NT2/D1 (cell line): ENCODE data around the gene SDK2.

Experiments
- DNase-seq: peaks from one replicate; pipeline ENCODE4 v3.0.0-alpha.2; 2011; ENCODE audit warnings: low read depth, low spot score
- H3K27me3 ChIP-seq: 2 replicates; pipeline ENCODE4 v1.6.0; 2011; ENCODE audit warnings: mild to moderate bottlenecking; ENCODE audit not compliant: insufficient read length, insufficient read depth
- H3K36me3 ChIP-seq: 2 replicates; pipeline ENCODE4 v1.6.1; 2011; ENCODE audit warnings: mild to moderate bottlenecking, low read length, mixed read lengths; ENCODE audit not compliant: insufficient read depth, insufficient read length
- H3K4me1 ChIP-seq: 2 replicates; pipeline ENCODE4 v1.5.1; 2011; ENCODE audit not compliant: insufficient read depth, insufficient read length
- H3K4me3 ChIP-seq: 2 replicates; pipeline ENCODE4 v1.5.1; 2011; ENCODE audit warnings: low read depth; ENCODE audit not compliant: insufficient read length
- H3K9ac ChIP-seq: 2 replicates; pipeline ENCODE4 v1.6.0; 2011; ENCODE audit warnings: low read depth; ENCODE audit not compliant: insufficient read length
- H3K9me3 ChIP-seq: 2 replicates; pipeline ENCODE4 v1.5.1; 2011; ENCODE audit warnings: mild to moderate bottlenecking, low read length; ENCODE audit not compliant: insufficient read depth
- SUZ12 ChIP-seq: IDR thresholded peaks from 2 replicates; pipeline ENCODE4 v1.6.1; 2011; ENCODE audit not compliant: insufficient read length, insufficient read depth; ENCODE audit errors: extremely low read depth
- YY1 ChIP-seq: IDR thresholded peaks from 2 replicates; pipeline ENCODE4 v1.6.1; 2011; ENCODE audit not compliant: insufficient read length, insufficient read depth
- ZNF274 ChIP-seq: IDR thresholded peaks from 2 replicates; pipeline ENCODE4 v1.6.1; 2011; ENCODE audit warnings: mild to moderate bottlenecking, low read depth, low read length

SDK2 gene

GRCh38 chr17:73532421-73532901, 111.8 kb downstream of the SDK2 start:
- Histone ChIP-seq H3K27me3 (peaks cover 10% of the 10 kb centered on the region), H3K9me3 (no peaks in the 10 kb centered on the region), H3K36me3 (peaks cover 5% of the 10 kb centered on the region), H3K4me3 (no peak overlapping the region), H3K4me1 (peaks cover 37% of the 10 kb centered on the region), H3K9ac (no peak overlapping the region)
- DNase-seq: no peak
- no peak for TF ChIP-seq SUZ12
- no peak for TF ChIP-seq YY1
- no peak for TF ChIP-seq ZNF274

DNA sequence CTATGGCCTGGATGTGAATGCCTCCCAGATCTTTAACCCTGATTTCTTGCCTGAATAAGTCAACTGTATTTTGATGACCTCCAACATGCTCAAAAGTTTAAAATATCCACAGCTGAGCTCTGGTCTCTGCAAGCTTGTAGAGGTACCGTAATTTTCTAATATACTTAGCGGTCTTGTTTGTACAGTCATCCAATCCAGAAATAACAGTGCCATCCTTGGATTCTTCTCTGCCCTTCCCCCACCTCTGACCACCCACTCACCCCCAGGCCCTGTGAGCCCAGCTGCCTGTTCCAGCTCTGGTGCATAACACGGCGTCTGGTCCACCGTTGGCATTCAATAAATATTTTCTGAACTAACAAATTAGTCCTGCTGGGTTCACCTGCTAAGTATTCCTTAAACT, 113.1 kb downstream of the SDK2 start:
- H3K4me3 ChIP-seq: no peak overlapping the region
- H3K9me3 ChIP-seq: no peaks in the 10 kb centered on the region
- no peak for TF ChIP-seq SUZ12
- TF ChIP-seq ZNF274: no peak
- TF ChIP-seq YY1: no peak
- H3K9ac ChIP-seq: no peak overlapping the region
- H3K36me3 ChIP-seq: peaks cover 5% of the 10 kb centered on the region
- peaks cover 27% of the 10 kb centered on the region for H3K4me1 ChIP-seq
- H3K27me3 ChIP-seq: peaks cover 10% of the 10 kb centered on the region
- no peak for DNase-seq

DNA sequence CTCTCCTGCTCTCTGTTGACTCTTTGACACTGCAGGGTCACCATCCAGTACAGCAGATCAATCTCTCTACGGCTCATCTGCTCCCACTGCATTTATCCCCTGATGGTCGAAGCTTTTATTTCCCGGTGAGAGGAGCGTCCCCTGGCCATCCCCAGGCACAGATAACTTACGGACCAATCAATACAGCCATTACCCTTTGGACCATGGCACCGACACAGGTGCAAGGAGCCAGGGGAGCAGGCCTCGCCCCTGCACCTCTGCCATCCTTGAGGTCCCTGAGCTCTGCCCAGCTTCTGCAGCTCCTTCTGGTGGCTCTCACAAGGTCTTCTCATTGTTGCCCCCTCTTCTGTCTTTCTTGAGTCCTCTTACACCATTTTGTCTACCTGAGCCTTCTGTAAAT, 115.6 kb downstream of the SDK2 start:
- TF ChIP-seq SUZ12: no peak
- no peak for TF ChIP-seq ZNF274
- TF ChIP-seq YY1: no peak
- Histone ChIP-seq H3K4me3 (no peak overlapping the region), H3K4me1 (peaks cover 5% of the 10 kb centered on the region), H3K27me3 (peaks cover 10% of the 10 kb centered on the region), H3K9ac (no peak overlapping the region), H3K36me3 (peaks cover 10% of the 10 kb centered on the region), H3K9me3 (no peaks in the 10 kb centered on the region)
- DNase-seq: no peak

GRCh38 chr17:73526952-73527351, 117.3 kb downstream of the SDK2 start:
- Histone ChIP-seq H3K9me3 (no peaks in the 10 kb centered on the region), H3K36me3 (peaks cover 10% of the 10 kb centered on the region), H3K4me1 (peaks cover 6% of the 10 kb centered on the region), H3K4me3 (no peak overlapping the region), H3K27me3 (peaks cover 10% of the 10 kb centered on the region), H3K9ac (no peak overlapping the region)
- TF ChIP-seq YY1: no peak
- TF ChIP-seq ZNF274: no peak
- no peak for TF ChIP-seq SUZ12
- no peak for DNase-seq

DNA sequence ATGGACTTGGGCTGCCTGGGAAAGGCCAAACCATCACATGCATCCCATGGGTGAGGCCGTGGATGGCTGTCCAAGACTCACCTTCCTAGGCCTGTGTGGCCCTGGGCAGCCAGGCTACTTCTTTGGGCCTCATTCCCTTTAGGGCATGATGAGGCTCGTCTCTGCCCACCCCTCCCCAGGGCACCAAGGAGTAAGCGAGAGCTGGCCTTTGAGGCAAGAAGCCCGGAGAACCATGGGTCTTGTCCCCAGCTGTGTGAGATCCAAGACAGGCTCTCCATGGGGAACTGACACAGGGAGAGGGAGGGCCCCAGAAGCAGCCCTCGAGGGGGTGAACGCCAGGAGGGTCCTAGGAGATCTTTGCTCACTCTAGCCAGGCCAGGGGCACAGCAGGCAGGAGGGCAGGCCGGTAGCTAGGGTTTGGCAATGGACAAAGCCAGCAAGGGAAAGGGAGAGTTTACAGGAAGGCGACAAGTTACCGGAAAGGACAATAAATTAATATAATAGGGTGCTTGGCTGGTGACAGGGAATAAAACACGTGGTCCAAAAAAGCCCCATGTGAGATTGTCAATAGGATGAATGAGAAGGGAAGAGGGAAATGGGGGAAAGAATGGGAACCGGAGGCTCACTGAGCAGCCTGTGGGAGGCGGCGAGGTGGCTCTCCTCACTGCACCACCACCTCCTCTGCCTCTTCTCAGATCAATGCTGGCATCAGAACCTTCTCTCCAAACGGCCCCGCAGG, 119.1 kb downstream of the SDK2 start:
- Histone ChIP-seq H3K9me3 (no peaks in the 10 kb centered on the region), H3K27me3 (peaks cover 5% of the 10 kb centered on the region), H3K4me3 (no peak overlapping the region), H3K9ac (no peak overlapping the region), H3K36me3 (peaks cover 10% of the 10 kb centered on the region), H3K4me1 (peaks cover 6% of the 10 kb centered on the region)
- TF ChIP-seq YY1 (no peak), ZNF274 (no peak), SUZ12 (no peak)
- DNase-seq: no peak

- Histone ChIP-seq H3K36me3 (peaks cover 5% of the 10 kb centered on the region), H3K4me1 (peaks cover 6% of the 10 kb centered on the region), H3K9ac (no peak overlapping the region), H3K9me3 (no peaks in the 10 kb centered on the region), H3K4me3 (no peak overlapping the region), H3K27me3 (no peaks in the 10 kb centered on the region)
- TF ChIP-seq SUZ12 (no peak), ZNF274 (no peak), YY1 (no peak)
- no peak for DNase-seq
Observed at GRCh38 chr17:73522696-73523095, 121.5 kb downstream of the SDK2 start.

- H3K4me3 ChIP-seq: no peak overlapping the region
- peaks cover 6% of the 10 kb centered on the region for H3K4me1 ChIP-seq
- H3K9me3 ChIP-seq: no peaks in the 10 kb centered on the region
- no peak overlapping the region for H3K9ac ChIP-seq
- peaks cover 5% of the 10 kb centered on the region for H3K36me3 ChIP-seq
- no peak for DNase-seq
- no peaks in the 10 kb centered on the region for H3K27me3 ChIP-seq
- TF ChIP-seq YY1 (no peak), ZNF274 (no peak), SUZ12 (no peak)
Observed at GRCh38 chr17:73522107-73522506, 122.1 kb downstream of the SDK2 start.

DNA sequence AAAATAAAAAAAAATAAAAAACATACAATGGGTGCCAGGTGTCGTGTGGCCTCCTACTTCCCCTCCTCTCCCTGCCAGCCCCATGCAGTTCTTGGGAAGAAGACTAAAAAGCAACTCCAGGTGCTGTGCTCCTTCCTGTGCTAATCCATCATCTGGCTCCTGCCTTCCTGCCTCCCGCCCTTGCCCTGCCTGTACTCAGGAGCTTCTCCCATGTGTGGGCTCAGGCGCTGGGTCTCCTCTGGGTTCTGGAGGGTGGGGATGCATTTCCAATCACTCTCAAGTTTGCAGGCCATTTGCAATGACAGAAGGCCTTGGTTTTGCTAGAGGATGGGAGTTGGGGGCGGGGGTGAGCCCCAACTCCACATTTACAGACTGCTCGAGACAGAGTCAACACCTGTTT, 122.9 kb downstream of the SDK2 start:
- H3K36me3 ChIP-seq: peaks cover 5% of the 10 kb centered on the region
- TF ChIP-seq SUZ12: no peak
- TF ChIP-seq YY1: no peak
- TF ChIP-seq ZNF274: no peak
- no peaks in the 10 kb centered on the region for H3K9me3 ChIP-seq
- H3K4me3 ChIP-seq: no peak overlapping the region
- H3K4me1 ChIP-seq: peaks cover 6% of the 10 kb centered on the region
- DNase-seq: no peak
- no peak overlapping the region for H3K9ac ChIP-seq
- no peaks in the 10 kb centered on the region for H3K27me3 ChIP-seq
